OCI-LY3 (cell line): ENCODE data around the gene NHS.

Experiments used
- H2AFZ ChIP-seq: fragments of 200-600, 300-600 bp; shearing (Covaris generic); 2 replicates; pipeline ENCODE4 v1.6.0; 2014; ENCODE audit warnings: antibody characterized with exemption, low read depth, low read length
- H3K27ac ChIP-seq: fragments of 200-600, 300-600 bp; sonication (generic); 2 replicates; pipeline ENCODE4 v1.5.1; 2014; ENCODE audit warnings: mild to moderate bottlenecking, low read length, moderate library complexity, mixed read lengths
- H3K27me3 ChIP-seq: fragments of 200-600, 300-600 bp; sonication (generic); 2 replicates; pipeline ENCODE4 v1.6.1; 2014; ENCODE audit warnings: low read depth, low read length, mixed read lengths
- H3K36me3 ChIP-seq: fragments of 200-600, 300-600 bp; sonication (generic); replicated peaks from 2 replicates; pipeline ENCODE3; 2014; ENCODE audit warnings: low read depth, low read length, mixed read lengths
- H3K4me1 ChIP-seq: fragments of 300-600, 200-600 bp; sonication (generic); 2 replicates; pipeline ENCODE4 v1.6.1; 2014; ENCODE audit warnings: low read length, mixed read lengths
- H3K4me2 ChIP-seq: fragments of 200-600, 300-600 bp; sonication (generic); 2 replicates; pipeline ENCODE4 v1.6.1; 2014; ENCODE audit warnings: low read length, mixed read lengths
- H3K4me3 ChIP-seq: fragments of 300-600, 200-600 bp; sonication (generic); 2 replicates; pipeline ENCODE4 v1.5.1; 2014; ENCODE audit warnings: antibody characterized with exemption, mild to moderate bottlenecking, low read length, moderate library complexity
- H3K79me2 ChIP-seq: fragments of 300-600, 200-600 bp; shearing (Covaris generic); 2 replicates; pipeline ENCODE4 v1.6.1; 2014; ENCODE audit warnings: mild to moderate bottlenecking, low read length, mixed read lengths
- H3K9ac ChIP-seq: fragments of 300-600, 200-600 bp; shearing (Covaris generic); 2 replicates; pipeline ENCODE4 v1.6.0; 2014; ENCODE audit warnings: mild to moderate bottlenecking, low read length, moderate library complexity
- H3K9me3 ChIP-seq: fragments of 200-600, 300-600 bp; shearing (Covaris generic); 2 replicates; pipeline ENCODE4 v1.6.1; 2014; ENCODE audit warnings: low read length, mixed read lengths; ENCODE audit not compliant: insufficient read depth
- H4K20me1 ChIP-seq: fragments of 200-600, 300-600 bp; sonication (generic); 2 replicates; pipeline ENCODE4 v1.6.1; 2016; ENCODE audit warnings: low read length, mixed read lengths; ENCODE audit not compliant: insufficient read depth
- CTCF ChIP-seq: fragments of 200-600, 300-600 bp; sonication (generic); IDR thresholded peaks from 2 replicates; pipeline ENCODE4 v1.5.1; 2014; ENCODE audit warnings: antibody characterized with exemption, low read length, low read depth
- EZH2phosphoT487 ChIP-seq: fragments of 200-600 bp; shearing (Covaris generic); IDR thresholded peaks from 2 replicates; pipeline ENCODE4 v1.6.1; 2018; ENCODE audit warnings: antibody characterized with exemption, mixed run types, low read depth

The NHS gene

GRCh38 chrX:17637235-17637634, 262.2 kb downstream of the NHS start:
- Histone ChIP-seq H3K79me2 (no peaks in the 10 kb centered on the region), H3K9me3 (no peaks in the 10 kb centered on the region), H3K4me1 (no peaks in the 10 kb centered on the region), H3K9ac (no peak overlapping the region), H3K27ac (no peak overlapping the region), H3K27me3 (no peaks in the 10 kb centered on the region), H4K20me1 (no peaks in the 10 kb centered on the region), H2AFZ (no peak overlapping the region), H3K36me3 (no peaks in the 10 kb centered on the region), H3K4me2 (no peak overlapping the region), H3K4me3 (no peak overlapping the region)
- TF ChIP-seq CTCF, result no peak
- TF ChIP-seq EZH2phosphoT487, result no peak

GRCh38 chrX:17638731-17639130, 263.7 kb downstream of the NHS start:
- Histone ChIP-seq H3K4me2 (no peak overlapping the region), H3K79me2 (no peaks in the 10 kb centered on the region), H3K27ac (no peak overlapping the region), H4K20me1 (no peaks in the 10 kb centered on the region), H3K9ac (no peak overlapping the region), H3K4me3 (no peak overlapping the region), H3K27me3 (no peaks in the 10 kb centered on the region), H2AFZ (no peak overlapping the region), H3K4me1 (no peaks in the 10 kb centered on the region), H3K36me3 (no peaks in the 10 kb centered on the region), H3K9me3 (no peaks in the 10 kb centered on the region)
- TF ChIP-seq EZH2phosphoT487 (no peak), CTCF (no peak)

GRCh38 chrX:17642891-17643290, 267.9 kb downstream of the NHS start:
- Histone ChIP-seq H3K4me3 (no peak overlapping the region), H3K9ac (no peak overlapping the region), H3K79me2 (no peaks in the 10 kb centered on the region), H3K36me3 (no peaks in the 10 kb centered on the region), H2AFZ (no peak overlapping the region), H3K4me2 (no peak overlapping the region), H3K27me3 (no peaks in the 10 kb centered on the region), H3K27ac (no peak overlapping the region), H3K4me1 (no peaks in the 10 kb centered on the region), H4K20me1 (no peaks in the 10 kb centered on the region), H3K9me3 (no peaks in the 10 kb centered on the region)
- TF ChIP-seq EZH2phosphoT487, result no peak
- TF ChIP-seq CTCF, result no peak

DNA sequence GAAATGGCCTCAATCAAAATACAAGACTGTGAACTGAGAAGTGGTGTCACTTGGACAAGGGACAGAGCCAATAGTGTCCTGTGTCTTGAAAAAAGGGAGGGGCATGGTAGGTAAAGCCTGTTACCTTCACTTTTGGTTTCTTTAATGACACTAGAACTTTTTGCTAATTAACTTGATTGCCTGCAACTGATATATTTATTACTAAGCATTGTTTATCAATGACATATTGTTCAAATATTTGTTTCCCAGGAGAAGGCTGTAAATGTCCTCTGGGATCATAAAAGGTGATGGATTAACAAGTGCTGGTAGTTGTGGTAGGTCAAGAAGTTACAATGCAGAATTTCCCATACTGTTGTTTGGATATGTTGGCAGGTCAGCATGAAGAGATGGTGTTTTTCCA, 268.5 kb downstream of the NHS start:
- no peak overlapping the region for H3K4me3 ChIP-seq

More for the DNA sequence above, 268.5 kb downstream of the NHS start:
- Histone ChIP-seq H3K9ac (no peak overlapping the region), H3K4me1 (no peaks in the 10 kb centered on the region), H4K20me1 (no peaks in the 10 kb centered on the region), H3K79me2 (no peaks in the 10 kb centered on the region), H3K4me2 (no peak overlapping the region), H3K27me3 (no peaks in the 10 kb centered on the region), H2AFZ (no peak overlapping the region), H3K27ac (no peak overlapping the region), H3K36me3 (no peaks in the 10 kb centered on the region), H3K9me3 (no peaks in the 10 kb centered on the region)
- TF ChIP-seq EZH2phosphoT487, result no peak
- TF ChIP-seq CTCF, result no peak
